Motor neuron (in vitro differentiated cells): Measurements from ENCODE around the gene SNAP47. TPM values are rescaled to one million over a fixed set of nuclear protein-coding genes. Genes with fewer than 3 reads are reported as not detected.

Experiments
- ATAC-seq, 8 experiments: fragments of 200-7000 bp; cut with Tn5 transposase; replicated peaks in 6 of 8; 2 replicates each; pipeline ENCODE4 v1.8.0; 2021; ENCODE audit warnings: mild to moderate bottlenecking in 8 of 8, moderate library complexity in 8 of 8
- H3K27ac ChIP-seq, 2 donors: fragments of 250-450 bp; sonication (Bioruptor Pico); 2 replicates each; pipeline ENCODE4 v1.9.0; 2021; ENCODE audit warnings: antibody characterized with exemption in 2 of 2, mild to moderate bottlenecking in 2 of 2, moderate library complexity in 1 of 2
- H3K4me1 ChIP-seq, 2 donors: fragments of 250-450 bp; sonication (Bioruptor Pico); replicated peaks in 1 of 2; 2 replicates each; pipeline ENCODE4 v1.6.1; 2021; ENCODE audit warnings: antibody characterized with exemption in 2 of 2, mild to moderate bottlenecking in 2 of 2, moderate library complexity in 1 of 2
- H3K4me3 ChIP-seq, 5 donors: fragments of 250-450 bp; sonication (Bioruptor Pico); 2 replicates each; pipeline ENCODE4 v1.9.0; 2021; ENCODE audit warnings: antibody characterized with exemption in 5 of 5, mild to moderate bottlenecking in 5 of 5, moderate library complexity in 4 of 5
- WGBS, 10 experiments: fragments of 450-650 bp; shearing (Covaris generic); methylation state at CpG; one replicate each; pipeline ENCODE4 v1.0.0; 2022; 5-methylcytosine and 5-hydroxymethylcytosine counted together
- in situ Hi-C, 9 experiments: fragments of 400-800 bp; cut with MboI; loops; one replicate each; pipeline ENCODE4 v1.15.0; 2021; ENCODE audit warnings: low sequenced_read_pairs in 9 of 9, low pct_unique_long_range_greater_than_20kb in 2 of 9; ENCODE audit not compliant: unreplicated experiment in 9 of 9
- total RNA-seq, 8 experiments: library from RNA; unstranded; fragments of 300-600 nt; gene quantifications; 2 replicates each; pipeline versions ENCODE4 v1.2.3 to v1.2.4, GENCODE V29; 2022

SNAP47 gene
- total RNA-seq, 8 experiments from 2014 or later = 26.6 to 56.0 (median 40.9) TPM

- no peak overlapping the region for H3K27ac ChIP-seq
- in situ Hi-C loops = loop anchor here in 2 of 9 experiments (25.0 kb wide), 1 partner anchor 180 kb away; the partner anchor contains the start of gene WNT9A (in 2 of the 2)
- WGBS, 10 experiments = 39 to 100% (median 83%) methylated on average over 1 to 2 of the region's 2 CpGs; no CpG with 5 or more reads in 5 of the 10 experiments
- no peak for ATAC-seq
- H3K4me3 ChIP-seq = no peak overlapping the region
- H3K4me1 ChIP-seq = peaks cover 3% of the 10 kb centered on the region in 2 donors
These were observed 22.5 kb downstream of the SNAP47 start for GRCh38 chr1:227757781-227758180.

- WGBS, 10 experiments = 82 to 100% (median 100%) methylated on average over 1 to 4 of the region's 6 CpGs; no CpG with 5 or more reads in 5 of the 10 experiments
- H3K4me1 ChIP-seq = peaks cover 3 to 4% of the 10 kb centered on the region in 2 donors
- in situ Hi-C loops = loop anchor here in 2 of 9 experiments (25.0 kb wide), 1 partner anchor 179 kb away; the partner anchor contains the start of gene WNT9A (in 2 of the 2)
- H3K27ac ChIP-seq = no peak overlapping the region
- H3K4me3 ChIP-seq = no peak overlapping the region
- no peak for ATAC-seq
These were observed 23.1 kb downstream of the SNAP47 start for GRCh38 chr1:227758366-227758765.

GRCh38 chr1:227759341-227760300 is 24.4 kb downstream of the SNAP47 start:
- 27 to 100% (median 94%) methylated on average over 1 to 13 of the region's 15 CpGs for WGBS, 10 experiments
- Histone ChIP-seq H3K4me1 (peaks cover 3 to 4% of the 10 kb centered on the region in 2 donors), H3K4me3 (no peak overlapping the region), H3K27ac (no peak overlapping the region)
- in situ Hi-C loops = loop anchor here in 4 of 9 experiments (10.0 to 25.0 kb wide), 3 partner anchors 178 to 195 kb away; partner anchors contain the start of gene WNT9A (in 3 of the 4)
- peak in 2 of 8 experiments; percentile 71 to 76 for ATAC-seq

GRCh38 chr1:227760377-227760776 is 25.1 kb downstream of the SNAP47 start:
- Histone ChIP-seq H3K4me1 (peaks cover 3 to 4% of the 10 kb centered on the region in 2 donors), H3K27ac (no peak overlapping the region), H3K4me3 (no peak overlapping the region)
- no peak for ATAC-seq
- 87 to 93% (median 88%) methylated on average over 2 to 5 of the region's 9 CpGs; no CpG with 5 or more reads in 7 of the 10 experiments for WGBS, 10 experiments
- in situ Hi-C loops = loop anchor here in 4 of 9 experiments (10.0 to 25.0 kb wide), 3 partner anchors 177 to 194 kb away; partner anchors contain the start of gene WNT9A (in 3 of the 4)

GRCh38 chr1:227761621-227762230 is 26.5 kb downstream of the SNAP47 start:
- WGBS, 10 experiments = 67 to 100% (median 89%) methylated on average over 1 to 11 of the region's 17 CpGs; no CpG with 5 or more reads in 2 of the 10 experiments
- peaks cover 3 to 4% of the 10 kb centered on the region in 2 donors for H3K4me1 ChIP-seq
- in situ Hi-C loops = loop anchor here in 4 of 9 experiments (10.0 to 25.0 kb wide), 3 partner anchors 176 to 193 kb away; partner anchors contain the start of gene WNT9A (in 3 of the 4)
- H3K4me3 ChIP-seq = no peak overlapping the region
- no peak overlapping the region for H3K27ac ChIP-seq
- peak in 5 of 8 experiments; percentile 1 to 13 (median 4) for ATAC-seq

- WGBS, 10 experiments = 11 to 83% (median 41%) methylated on average over 1 to 16 of the region's 22 CpGs; no CpG with 5 or more reads in 2 of the 10 experiments
- no peak overlapping the region for H3K27ac ChIP-seq
- peak; percentile 51 to 98 (median 96) for ATAC-seq
- in situ Hi-C loops = loop anchor here in 4 of 9 experiments (10.0 to 25.0 kb wide), 3 partner anchors 175 to 192 kb away; partner anchors contain the start of gene WNT9A (in 3 of the 4)
- peak overlapping the region in 1 of 5 donors; percentile 9 for H3K4me3 ChIP-seq
- H3K4me1 ChIP-seq = peaks cover 3 to 4% of the 10 kb centered on the region in 2 donors
These were observed 27.1 kb downstream of the SNAP47 start for GRCh38 chr1:227762231-227762911.

GRCh38 chr1:227763246-227764018 is 28.2 kb downstream of the SNAP47 start:
- no peak for ATAC-seq
- peaks cover 3 to 4% of the 10 kb centered on the region in 2 donors for H3K4me1 ChIP-seq
- WGBS, 10 experiments = 60 to 100% (median 90%) methylated on average over 1 to 10 of the region's 16 CpGs; no CpG with 5 or more reads in 4 of the 10 experiments
- no peak overlapping the region for H3K4me3 ChIP-seq
- in situ Hi-C loops = loop anchor here in 4 of 9 experiments (10.0 to 25.0 kb wide), 3 partner anchors 174 to 191 kb away; partner anchors contain the start of gene WNT9A (in 3 of the 4)
- H3K27ac ChIP-seq = no peak overlapping the region

- WGBS, 10 experiments = 39 to 96% (median 74%) methylated on average over 1 to 7 of the region's 7 CpGs; no CpG with 5 or more reads in 4 of the 10 experiments
- no peak overlapping the region for H3K27ac ChIP-seq
- in situ Hi-C loops = loop anchor here in 4 of 9 experiments (10.0 to 25.0 kb wide), 3 partner anchors 173 to 191 kb away; partner anchors contain the start of gene WNT9A (in 3 of the 4)
- H3K4me3 ChIP-seq = no peak overlapping the region
- H3K4me1 ChIP-seq = peaks cover 3 to 4% of the 10 kb centered on the region in 2 donors
- ATAC-seq = peak in 3 of 8 experiments; percentile 67 to 86 (median 70)
These were observed 28.8 kb downstream of the SNAP47 start for GRCh38 chr1:227764019-227764391.

GRCh38 chr1:227765261-227766014 is 30.2 kb downstream of the SNAP47 start:
- in situ Hi-C loops = loop anchor here in 4 of 9 experiments (10.0 to 25.0 kb wide), 3 partner anchors 172 to 189 kb away; partner anchors contain the start of gene WNT9A (in 3 of the 4)
- 90 to 100% (median 100%) methylated on average over 1 to 2 of the region's 8 CpGs; no CpG with 5 or more reads in 4 of the 10 experiments for WGBS, 10 experiments
- Histone ChIP-seq H3K4me3 (no peak overlapping the region), H3K4me1 (peaks cover 3 to 4% of the 10 kb centered on the region in 2 donors), H3K27ac (no peak overlapping the region)
- no peak for ATAC-seq

- Histone ChIP-seq H3K4me1 (peaks cover 3 to 4% of the 10 kb centered on the region in 2 donors), H3K27ac (no peak overlapping the region), H3K4me3 (no peak overlapping the region)
- ATAC-seq = no peak
- 76 to 89% (median 84%) methylated on average over 2 to 14 of the region's 17 CpGs; no CpG with 5 or more reads in 5 of the 10 experiments for WGBS, 10 experiments
- in situ Hi-C loops = loop anchor here in 4 of 9 experiments (10.0 to 25.0 kb wide), 3 partner anchors 171 to 189 kb away; partner anchors contain the start of gene WNT9A (in 3 of the 4)
These were observed 30.9 kb downstream of the SNAP47 start for GRCh38 chr1:227766015-227766634.
